ENCODE measurements around the gene NCOA3. TPM values are rescaled to one million over a fixed set of nuclear protein-coding genes. Genes with fewer than 3 reads are reported as not detected.
"Not testable (repeated sequence)": the region's sequence is repeated elsewhere in the genome, so short reads cannot be mapped to it uniquely, and the experiment has no call there.

Gene NCOA3
- total and polyA plus RNA-seq, 2 experiments from 2014 or later = 6.7 to 25.8 TPM

DNA sequence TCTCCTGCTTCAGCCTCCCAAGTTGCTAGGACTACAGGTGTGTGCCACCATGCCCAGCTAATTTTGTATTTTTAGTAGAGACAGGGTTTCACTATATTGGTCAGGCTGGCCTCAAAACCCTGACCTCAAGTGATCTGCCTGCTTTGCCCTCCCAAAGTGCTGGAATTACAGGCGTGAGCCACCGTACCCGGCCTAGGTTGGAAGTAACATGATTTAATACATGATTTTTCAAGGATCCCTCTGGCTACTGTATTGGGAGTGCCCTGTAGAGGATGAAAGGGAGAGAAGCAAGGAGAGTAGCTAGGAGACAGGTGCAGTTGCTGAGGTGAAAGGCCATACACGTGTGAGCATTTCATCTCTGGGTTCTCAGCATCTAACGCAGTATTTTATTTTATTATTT is 2.6 kb upstream of the NCOA3 start (continued):
- TF ChIP-seq STAT1 (IDR thresholded peaks at IDR 0.05; ENCODE audit: unreplicated experiment) (no peak), EZH2 (IDR thresholded peaks at IDR 0.05; ENCODE audit: low read depth, unreplicated experiment) (no peak), ETS1 (IDR thresholded peaks at IDR 0.05) (no peak), POLR2AphosphoS5 (IDR thresholded peaks at IDR 0.05; ENCODE audit: low read depth) (no peak), ZNF331 (CRISPR knock-in tag; IDR thresholded peaks at IDR 0.05; ENCODE audit: low read depth) (no peak), ZNF114 (CRISPR knock-in tag; IDR thresholded peaks at IDR 0.05) (no peak)
- TF ChIP-seq, protein P1, sequence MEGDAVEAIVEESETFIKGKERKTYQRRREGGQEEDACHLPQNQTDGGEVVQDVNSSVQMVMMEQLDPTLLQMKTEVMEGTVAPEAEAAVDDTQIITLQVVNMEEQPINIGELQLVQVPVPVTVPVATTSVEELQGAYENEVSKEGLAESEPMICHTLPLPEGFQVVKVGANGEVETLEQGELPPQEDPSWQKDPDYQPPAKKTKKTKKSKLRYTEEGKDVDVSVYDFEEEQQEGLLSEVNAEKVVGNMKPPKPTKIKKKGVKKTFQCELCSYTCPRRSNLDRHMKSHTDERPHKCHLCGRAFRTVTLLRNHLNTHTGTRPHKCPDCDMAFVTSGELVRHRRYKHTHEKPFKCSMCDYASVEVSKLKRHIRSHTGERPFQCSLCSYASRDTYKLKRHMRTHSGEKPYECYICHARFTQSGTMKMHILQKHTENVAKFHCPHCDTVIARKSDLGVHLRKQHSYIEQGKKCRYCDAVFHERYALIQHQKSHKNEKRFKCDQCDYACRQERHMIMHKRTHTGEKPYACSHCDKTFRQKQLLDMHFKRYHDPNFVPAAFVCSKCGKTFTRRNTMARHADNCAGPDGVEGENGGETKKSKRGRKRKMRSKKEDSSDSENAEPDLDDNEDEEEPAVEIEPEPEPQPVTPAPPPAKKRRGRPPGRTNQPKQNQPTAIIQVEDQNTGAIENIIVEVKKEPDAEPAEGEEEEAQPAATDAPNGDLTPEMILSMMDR (conservative IDR thresholded peaks at IDR 0.05; ENCODE audit: low read depth in 2 of 2) = no peak

GRCh38 chr20:47500082-47500481 is 1.6 kb upstream of the NCOA3 start:
- not testable (repeated sequence) for H3K9me2 ChIP-seq (ENCODE audit: insufficient read depth); H3K36me3 ChIP-seq (ENCODE audit: insufficient read depth); H4K20me1 ChIP-seq (replicated peaks; ENCODE audit: insufficient read depth); H2AFZ ChIP-seq; H3K4me3 ChIP-seq; H3K27me3 ChIP-seq (ENCODE audit: insufficient read depth); H3K36me3 Mint-ChIP-seq (ENCODE audit: low read depth); H3F3A ChIP-seq (replicated peaks; ENCODE audit: low read depth); H3K27me3 Mint-ChIP-seq (ENCODE audit: insufficient read depth, low read depth, poor library complexity); ATAC-seq; H3K27ac Mint-ChIP-seq; H3K4me2 ChIP-seq; H3K27ac ChIP-seq (ENCODE audit: low read depth); DNase-seq (ENCODE audit: low spot score); H3K9me3 Mint-ChIP-seq
- peaks cover 21% of the 10 kb centered on the region for H3K4me1 ChIP-seq (ENCODE audit: insufficient read depth)
- H3K79me2 ChIP-seq (replicated peaks; ENCODE audit: insufficient read depth) = peaks cover 29% of the 10 kb centered on the region
- Mint-ChIP-seq H3K4me1 (peaks cover 25% of the 10 kb centered on the region), H3K4me3 (peak overlapping the region; percentile 92; the same call in 2 of the 3 replicates)

- Histone ChIP-seq H4K20me1 (replicated peaks; ENCODE audit: insufficient read depth) (no peaks in the 10 kb centered on the region), H3K27me3 (ENCODE audit: insufficient read depth) (no peaks in the 10 kb centered on the region), H3K4me2 (peak overlapping the region; percentile 80), H3F3A (replicated peaks; ENCODE audit: low read depth) (0 out of 2 replicates have a peak, but pooled peaks cover 3% of the 10 kb centered on the region), H2AFZ (no peak overlapping the region), H3K36me3 (ENCODE audit: insufficient read depth) (no peaks in the 10 kb centered on the region), H3K79me2 (replicated peaks; ENCODE audit: insufficient read depth) (peaks cover 34% of the 10 kb centered on the region), H3K27ac (ENCODE audit: low read depth) (no peak overlapping the region), H3K9me2 (ENCODE audit: insufficient read depth) (no peaks in the 10 kb centered on the region), H3K4me1 (ENCODE audit: insufficient read depth) (peaks cover 24% of the 10 kb centered on the region), H3K4me3 (no peak overlapping the region)
- peaks cover 25% of the 10 kb centered on the region for H3K4me1 Mint-ChIP-seq
- ATAC-seq (no peak), DNase-seq (ENCODE audit: low spot score) (no peak)
- H3K36me3 Mint-ChIP-seq (ENCODE audit: low read depth) = no peaks in the 10 kb centered on the region; the same call in 2 of the 3 replicates
- peak overlapping the region; percentile 92 for H3K4me3 Mint-ChIP-seq
- no peaks in the 10 kb centered on the region for H3K9me3 Mint-ChIP-seq
- no peak overlapping the region for H3K27ac Mint-ChIP-seq
- H3K27me3 Mint-ChIP-seq (ENCODE audit: insufficient read depth, low read depth, poor library complexity) = peaks cover 3% of the 10 kb centered on the region
- TF ChIP-seq, protein P2, sequence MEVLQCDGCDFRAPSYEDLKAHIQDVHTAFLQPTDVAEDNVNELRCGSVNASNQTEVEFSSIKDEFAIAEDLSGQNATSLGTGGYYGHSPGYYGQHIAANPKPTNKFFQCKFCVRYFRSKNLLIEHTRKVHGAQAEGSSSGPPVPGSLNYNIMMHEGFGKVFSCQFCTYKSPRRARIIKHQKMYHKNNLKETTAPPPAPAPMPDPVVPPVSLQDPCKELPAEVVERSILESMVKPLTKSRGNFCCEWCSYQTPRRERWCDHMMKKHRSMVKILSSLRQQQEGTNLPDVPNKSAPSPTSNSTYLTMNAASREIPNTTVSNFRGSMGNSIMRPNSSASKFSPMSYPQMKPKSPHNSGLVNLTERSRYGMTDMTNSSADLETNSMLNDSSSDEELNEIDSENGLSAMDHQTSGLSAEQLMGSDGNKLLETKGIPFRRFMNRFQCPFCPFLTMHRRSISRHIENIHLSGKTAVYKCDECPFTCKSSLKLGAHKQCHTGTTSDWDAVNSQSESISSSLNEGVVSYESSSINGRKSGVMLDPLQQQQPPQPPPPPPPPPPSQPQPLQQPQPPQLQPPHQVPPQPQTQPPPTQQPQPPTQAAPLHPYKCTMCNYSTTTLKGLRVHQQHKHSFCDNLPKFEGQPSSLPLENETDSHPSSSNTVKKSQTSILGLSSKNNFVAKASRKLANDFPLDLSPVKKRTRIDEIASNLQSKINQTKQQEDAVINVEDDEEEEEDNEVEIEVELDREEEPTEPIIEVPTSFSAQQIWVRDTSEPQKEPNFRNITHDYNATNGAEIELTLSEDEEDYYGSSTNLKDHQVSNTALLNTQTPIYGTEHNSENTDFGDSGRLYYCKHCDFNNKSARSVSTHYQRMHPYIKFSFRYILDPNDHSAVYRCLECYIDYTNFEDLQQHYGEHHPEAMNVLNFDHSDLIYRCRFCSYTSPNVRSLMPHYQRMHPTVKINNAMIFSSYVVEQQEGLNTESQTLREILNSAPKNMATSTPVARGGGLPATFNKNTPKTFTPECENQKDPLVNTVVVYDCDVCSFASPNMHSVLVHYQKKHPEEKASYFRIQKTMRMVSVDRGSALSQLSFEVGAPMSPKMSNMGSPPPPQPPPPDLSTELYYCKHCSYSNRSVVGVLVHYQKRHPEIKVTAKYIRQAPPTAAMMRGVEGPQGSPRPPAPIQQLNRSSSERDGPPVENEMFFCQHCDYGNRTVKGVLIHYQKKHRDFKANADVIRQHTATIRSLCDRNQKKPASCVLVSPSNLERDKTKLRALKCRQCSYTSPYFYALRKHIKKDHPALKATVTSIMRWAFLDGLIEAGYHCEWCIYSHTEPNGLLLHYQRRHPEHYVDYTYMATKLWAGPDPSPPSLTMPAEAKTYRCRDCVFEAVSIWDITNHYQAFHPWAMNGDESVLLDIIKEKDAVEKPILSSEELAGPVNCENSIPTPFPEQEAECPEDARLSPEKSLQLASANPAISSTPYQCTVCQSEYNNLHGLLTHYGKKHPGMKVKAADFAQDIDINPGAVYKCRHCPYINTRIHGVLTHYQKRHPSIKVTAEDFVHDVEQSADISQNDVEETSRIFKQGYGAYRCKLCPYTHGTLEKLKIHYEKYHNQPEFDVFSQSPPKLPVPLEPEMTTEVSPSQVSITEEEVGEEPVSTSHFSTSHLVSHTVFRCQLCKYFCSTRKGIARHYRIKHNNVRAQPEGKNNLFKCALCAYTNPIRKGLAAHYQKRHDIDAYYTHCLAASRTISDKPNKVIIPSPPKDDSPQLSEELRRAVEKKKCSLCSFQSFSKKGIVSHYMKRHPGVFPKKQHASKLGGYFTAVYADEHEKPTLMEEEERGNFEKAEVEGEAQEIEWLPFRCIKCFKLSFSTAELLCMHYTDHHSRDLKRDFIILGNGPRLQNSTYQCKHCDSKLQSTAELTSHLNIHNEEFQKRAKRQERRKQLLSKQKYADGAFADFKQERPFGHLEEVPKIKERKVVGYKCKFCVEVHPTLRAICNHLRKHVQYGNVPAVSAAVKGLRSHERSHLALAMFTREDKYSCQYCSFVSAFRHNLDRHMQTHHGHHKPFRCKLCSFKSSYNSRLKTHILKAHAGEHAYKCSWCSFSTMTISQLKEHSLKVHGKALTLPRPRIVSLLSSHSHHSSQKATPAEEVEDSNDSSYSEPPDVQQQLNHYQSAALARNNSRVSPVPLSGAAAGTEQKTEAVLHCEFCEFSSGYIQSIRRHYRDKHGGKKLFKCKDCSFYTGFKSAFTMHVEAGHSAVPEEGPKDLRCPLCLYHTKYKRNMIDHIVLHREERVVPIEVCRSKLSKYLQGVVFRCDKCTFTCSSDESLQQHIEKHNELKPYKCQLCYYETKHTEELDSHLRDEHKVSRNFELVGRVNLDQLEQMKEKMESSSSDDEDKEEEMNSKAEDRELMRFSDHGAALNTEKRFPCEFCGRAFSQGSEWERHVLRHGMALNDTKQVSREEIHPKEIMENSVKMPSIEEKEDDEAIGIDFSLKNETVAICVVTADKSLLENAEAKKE (CRISPR knock-in tag; IDR thresholded peaks at IDR 0.05) = no peak
Observed at GRCh38 chr20:47500554-47500953, 1.1 kb upstream of the NCOA3 start.

Measured in GM23338 (cell line).